B cell (primary cell): ENCODE measurements around the gene SLC13A3.

Experiments used
- CTCF ChIP-seq: fragments of 200-600 bp; IDR thresholded peaks from one replicate; pipeline ENCODE4 v1.8.0; 2022; ENCODE audit warnings: antibody characterized with exemption, mild to moderate bottlenecking
- EZH2 ChIP-seq: IDR thresholded peaks from 2 replicates; pipeline ENCODE4 v1.6.1; 2012; ENCODE audit warnings: borderline replicate concordance, low read depth, mild to moderate bottlenecking, moderate library complexity, low read length; ENCODE audit not compliant: insufficient read depth, poor library complexity, severe bottlenecking

- TF ChIP-seq CTCF (no peak), EZH2 (no peak)
These were observed 105.5 kb downstream of the SLC13A3 start for GRCh38 chr20:46545827-46546138.
